GM23248 (cell line): ENCODE results near the gene EAPP.

Source experiments
- EZH2 ChIP-seq: fragments of 200-600 bp; sonication (generic); IDR thresholded peaks from 2 replicates; pipeline ENCODE4 v1.6.1; 2018; ENCODE audit warnings: antibody characterized with exemption, mild to moderate bottlenecking; ENCODE audit not compliant: insufficient read depth, poor library complexity, severe bottlenecking
- EZH2phosphoT487 ChIP-seq: fragments of 200-600 bp; sonication (generic); IDR thresholded peaks from 2 replicates; pipeline ENCODE4 v1.6.1; 2018; ENCODE audit warnings: antibody characterized with exemption, moderate library complexity, mild to moderate bottlenecking, low read depth; ENCODE audit not compliant: insufficient read depth

GRCh38 chr14:34580381-34580780 is 40.9 kb upstream of the EAPP start:
- TF ChIP-seq EZH2phosphoT487 (no peak), EZH2 (no peak)
